ENCODE measurements around the gene CLDN17.

Gene CLDN17

GRCh38 chr21:30146558-30147282, 19.9 kb downstream of the CLDN17 start:
- H3K4me3 ChIP-seq (ENCODE audit: low read depth, low read length) = no peak overlapping the region
- in situ Hi-C loops (cut with HindIII; ENCODE audit: low sequenced_read_pairs) = no loop called here
- no peak for DNase-seq (ENCODE audit: low read depth)
- TF ChIP-seq CTCF (IDR thresholded peaks at IDR 0.05; ENCODE audit: low read depth, low read length, missing control alignments) = no peak

- TF ChIP-seq CTCF (IDR thresholded peaks at IDR 0.05; ENCODE audit: low read depth, low read length, missing control alignments) = no peak
- in situ Hi-C loops (cut with HindIII; ENCODE audit: low sequenced_read_pairs) = no loop called here
- no peak overlapping the region for H3K4me3 ChIP-seq (ENCODE audit: low read depth, low read length)
- no peak for DNase-seq (ENCODE audit: low read depth)
Measured at GRCh38 chr21:30138483-30138882, 28.1 kb downstream of the CLDN17 start.

GRCh38 chr21:30129246-30129645, 37.4 kb downstream of the CLDN17 start:
- in situ Hi-C loops (cut with HindIII; ENCODE audit: low sequenced_read_pairs) = no loop called here
- DNase-seq (ENCODE audit: low read depth) = no peak
- H3K4me3 ChIP-seq (ENCODE audit: low read depth, low read length) = no peak overlapping the region
- TF ChIP-seq CTCF (IDR thresholded peaks at IDR 0.05; ENCODE audit: low read depth, low read length, missing control alignments) = no peak

- H3K4me3 ChIP-seq (ENCODE audit: low read depth, low read length) = no peak overlapping the region
- DNase-seq (ENCODE audit: low read depth) = no peak
- no peak for TF ChIP-seq CTCF (IDR thresholded peaks at IDR 0.05; ENCODE audit: low read depth, low read length, missing control alignments)
- in situ Hi-C loops (cut with HindIII; ENCODE audit: low sequenced_read_pairs) = no loop called here
Measured at GRCh38 chr21:30126576-30126975, 40.0 kb downstream of the CLDN17 start.

GRCh38 chr21:30117631-30118030, 49.0 kb downstream of the CLDN17 start:
- no peak for TF ChIP-seq CTCF (IDR thresholded peaks at IDR 0.05; ENCODE audit: low read depth, low read length, missing control alignments)
- H3K4me3 ChIP-seq (ENCODE audit: low read depth, low read length) = no peak overlapping the region
- in situ Hi-C loops (cut with HindIII; ENCODE audit: low sequenced_read_pairs) = no loop called here
- DNase-seq (ENCODE audit: low read depth) = no peak

- in situ Hi-C loops (cut with HindIII; ENCODE audit: low sequenced_read_pairs) = no loop called here
- DNase-seq (ENCODE audit: low read depth) = no peak
- no peak for TF ChIP-seq CTCF (IDR thresholded peaks at IDR 0.05; ENCODE audit: low read depth, low read length, missing control alignments)
- H3K4me3 ChIP-seq (ENCODE audit: low read depth, low read length) = no peak overlapping the region
Measured at GRCh38 chr21:30116479-30116878, 50.1 kb downstream of the CLDN17 start.

Measured in astrocyte of the cerebellum (primary cell).